BJ (cell line): ENCODE data around the gene OR1D2. TPM values are rescaled to one million over a fixed set of nuclear protein-coding genes. Genes with fewer than 3 reads are reported as not detected.

Experiments
- CTCF ChIA-PET: fragments of 350-600 bp; formaldehyde crosslinking; extraction: SDS; loops from one replicate; lab custom pipeline; 2021; ENCODE audit warnings: antibody characterized with exemption, inconsistent platforms; lab: Yijun Ruan, JAX
- POLR2A ChIA-PET: fragments of 300-600 bp; sonication (Branson Sonifier 250); formaldehyde crosslinking; extraction: SDS; loops from one replicate; lab custom pipeline; 2021; ENCODE audit warnings: antibody characterized with exemption; lab: Charles Lee
- DNase-seq: peaks from one replicate; pipeline ENCODE4 v3.0.0-alpha.2; 2011; ENCODE audit warnings: low read depth
- H3K27me3 ChIP-seq: 2 replicates; pipeline ENCODE4 v1.6.0; 2011; ENCODE audit warnings: low read length; ENCODE audit not compliant: control insufficient read depth, insufficient read depth
- H3K36me3 ChIP-seq: 2 replicates; pipeline ENCODE4 v1.5.1; 2011; ENCODE audit warnings: low read length; ENCODE audit not compliant: control insufficient read depth, insufficient read depth
- H3K4me3 ChIP-seq: 2 replicates; pipeline ENCODE4 v1.5.1; 2011; ENCODE audit warnings: low read depth, mild to moderate bottlenecking, control low read depth, low read length
- CTCF ChIP-seq: IDR thresholded peaks from 2 replicates; pipeline ENCODE4 v1.5.1; 2011; ENCODE audit warnings: low read depth, mild to moderate bottlenecking, control low read depth, inconsistent platforms, low read length, moderate library complexity; ENCODE audit not compliant: insufficient read depth
- polyA plus RNA-seq: library from polyadenylated mRNA; depleted of rRNA; stranded (reverse); fragments of >200 nt; gene quantifications from 2 replicates; pipeline ENCODE4 v1.2.3, GENCODE V29; 2011; rRNA removed

OR1D2 gene
- polyA plus RNA-seq, 1 experiment: not detected

GRCh38 chr17:3039736-3040135 lies 64.5 kb downstream of the OR1D2 start:
- Histone ChIP-seq H3K36me3 (no peaks in the 10 kb centered on the region), H3K27me3 (no peaks in the 10 kb centered on the region), H3K4me3 (no peak overlapping the region)
- CTCF ChIA-PET: interaction anchor here (0.6 to 2.7 kb wide), 5 partner anchors 9 to 562 kb away, joined by 3 to 11 read pairs (median 3); no protein-coding TSS in a partner anchor
- no peak for DNase-seq
- POLR2A ChIA-PET: interaction anchor here (0.6 kb wide), 1 partner anchor 635 kb away, joined by 4 read pairs; no protein-coding TSS in a partner anchor
- TF ChIP-seq CTCF: no peak

- POLR2A ChIA-PET: no interaction called here
- no peak for TF ChIP-seq CTCF
- CTCF ChIA-PET: interaction anchor here (0.6 to 2.7 kb wide), 3 partner anchors 10 to 203 kb away, joined by 4 to 11 read pairs (median 4); no protein-coding TSS in a partner anchor
- Histone ChIP-seq H3K36me3 (no peaks in the 10 kb centered on the region), H3K27me3 (no peaks in the 10 kb centered on the region), H3K4me3 (no peak overlapping the region)
- DNase-seq: no peak
Measured at GRCh38 chr17:3038941-3039340, 65.3 kb downstream of the OR1D2 start.

Other genes starting within 250 kb of the OR1D2 start
- not detected in 2 replicates for gene OR1D5, start 40.8 kb downstream of the OR1D2 start, polyA plus RNA-seq
- not detected in 2 replicates for gene OR1G1, start 23.1 kb upstream of the OR1D2 start, polyA plus RNA-seq
- not detected in 2 replicates for gene OR1A2, start 93.1 kb upstream of the OR1D2 start, polyA plus RNA-seq
- gene OR1A1, start 103.2 kb upstream of the OR1D2 start, polyA plus RNA-seq: not detected in 2 replicates
- not detected in 2 replicates for gene OR3A1, start 193.9 kb upstream of the OR1D2 start, polyA plus RNA-seq